GM12874 (cell line): Measurements from ENCODE around the gene EGFL7.

Experiments
- TF ChIP-seq, protein P1 (sequence below): IDR thresholded peaks from 2 replicates; pipeline ENCODE4 v1.5.1; 2011; ENCODE audit warnings: low read depth, mild to moderate bottlenecking, control low read depth, low read length, moderate library complexity; ENCODE audit not compliant: insufficient read depth

Gene EGFL7

DNA sequence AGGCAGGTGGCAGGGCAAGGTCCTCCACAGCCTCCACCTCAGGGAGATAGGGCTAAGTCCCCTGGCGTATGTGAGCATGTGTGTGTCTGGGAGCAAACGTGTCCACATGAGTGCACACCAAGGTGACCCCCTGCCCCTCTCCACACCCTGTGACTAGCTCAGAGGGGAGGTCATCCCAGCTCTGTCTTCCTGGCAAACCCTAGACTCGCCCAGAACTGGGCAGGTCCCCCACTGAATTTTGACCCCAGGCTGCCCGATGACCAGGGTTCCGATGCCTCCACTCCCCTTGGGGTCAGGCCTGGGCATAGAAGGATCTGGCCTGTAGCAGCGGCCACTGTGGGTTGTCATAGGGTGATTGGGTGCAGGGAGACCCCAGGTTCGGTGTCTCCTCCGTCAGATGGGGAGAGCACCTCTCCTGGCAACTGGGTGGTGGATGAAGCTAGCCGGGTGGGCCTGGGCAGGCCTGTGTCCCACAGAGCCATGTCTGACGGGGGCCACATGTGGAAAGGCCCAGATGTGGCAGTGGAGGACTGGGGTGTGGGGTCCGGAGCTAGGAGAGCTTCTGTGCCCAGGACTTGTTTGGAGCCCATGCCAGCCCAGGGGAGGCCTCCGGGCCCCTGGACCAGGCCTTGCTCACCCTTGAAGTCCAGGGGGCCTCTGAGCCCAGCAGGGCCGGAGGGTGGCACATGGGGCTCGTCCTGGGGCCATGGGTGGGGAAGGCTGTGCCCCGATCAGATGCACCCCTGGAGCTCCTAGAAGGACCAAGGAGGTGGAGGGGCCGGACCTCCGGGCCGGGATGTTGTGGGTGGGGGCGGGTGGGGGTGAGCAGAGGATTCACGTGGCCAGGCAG, 55.9 kb downstream of the EGFL7 start:
- TF ChIP-seq, protein P1, sequence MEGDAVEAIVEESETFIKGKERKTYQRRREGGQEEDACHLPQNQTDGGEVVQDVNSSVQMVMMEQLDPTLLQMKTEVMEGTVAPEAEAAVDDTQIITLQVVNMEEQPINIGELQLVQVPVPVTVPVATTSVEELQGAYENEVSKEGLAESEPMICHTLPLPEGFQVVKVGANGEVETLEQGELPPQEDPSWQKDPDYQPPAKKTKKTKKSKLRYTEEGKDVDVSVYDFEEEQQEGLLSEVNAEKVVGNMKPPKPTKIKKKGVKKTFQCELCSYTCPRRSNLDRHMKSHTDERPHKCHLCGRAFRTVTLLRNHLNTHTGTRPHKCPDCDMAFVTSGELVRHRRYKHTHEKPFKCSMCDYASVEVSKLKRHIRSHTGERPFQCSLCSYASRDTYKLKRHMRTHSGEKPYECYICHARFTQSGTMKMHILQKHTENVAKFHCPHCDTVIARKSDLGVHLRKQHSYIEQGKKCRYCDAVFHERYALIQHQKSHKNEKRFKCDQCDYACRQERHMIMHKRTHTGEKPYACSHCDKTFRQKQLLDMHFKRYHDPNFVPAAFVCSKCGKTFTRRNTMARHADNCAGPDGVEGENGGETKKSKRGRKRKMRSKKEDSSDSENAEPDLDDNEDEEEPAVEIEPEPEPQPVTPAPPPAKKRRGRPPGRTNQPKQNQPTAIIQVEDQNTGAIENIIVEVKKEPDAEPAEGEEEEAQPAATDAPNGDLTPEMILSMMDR = no peak

DNA sequence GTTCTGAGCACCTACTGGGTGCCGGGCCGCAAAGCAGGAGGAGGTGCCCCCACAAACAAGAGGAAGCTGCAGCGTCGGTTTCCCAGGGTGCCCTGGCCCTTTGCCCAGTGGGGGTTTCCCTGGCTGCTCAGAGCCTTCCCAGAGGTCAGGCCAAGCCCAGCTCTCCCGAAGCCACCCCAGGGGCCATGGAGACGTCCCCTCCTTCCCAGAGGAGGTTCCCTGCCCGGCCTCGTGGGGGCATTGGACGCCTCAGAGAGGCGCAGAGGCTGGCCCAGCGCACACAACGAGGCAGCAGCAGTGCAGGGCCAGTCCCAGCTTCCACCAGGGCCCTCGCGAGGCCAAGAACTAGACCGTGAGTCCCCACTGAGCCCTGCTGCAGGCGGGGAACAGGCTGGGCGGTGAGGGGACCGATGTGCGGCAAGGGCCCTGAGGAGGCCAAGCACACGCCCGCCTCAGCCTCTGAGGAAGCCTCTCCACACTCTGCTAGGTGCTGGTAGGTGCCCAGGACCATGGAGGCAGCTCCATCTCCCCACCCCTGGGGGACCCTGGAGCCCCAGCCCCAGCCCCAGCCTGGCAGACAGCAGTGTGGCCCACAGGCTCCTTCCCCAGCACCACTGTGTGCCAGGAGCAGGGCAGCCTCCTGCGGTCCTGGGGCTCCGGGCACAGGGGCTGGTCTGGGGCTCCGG, 56.6 kb downstream of the EGFL7 start:
- TF ChIP-seq, protein P1 = no peak

DNA sequence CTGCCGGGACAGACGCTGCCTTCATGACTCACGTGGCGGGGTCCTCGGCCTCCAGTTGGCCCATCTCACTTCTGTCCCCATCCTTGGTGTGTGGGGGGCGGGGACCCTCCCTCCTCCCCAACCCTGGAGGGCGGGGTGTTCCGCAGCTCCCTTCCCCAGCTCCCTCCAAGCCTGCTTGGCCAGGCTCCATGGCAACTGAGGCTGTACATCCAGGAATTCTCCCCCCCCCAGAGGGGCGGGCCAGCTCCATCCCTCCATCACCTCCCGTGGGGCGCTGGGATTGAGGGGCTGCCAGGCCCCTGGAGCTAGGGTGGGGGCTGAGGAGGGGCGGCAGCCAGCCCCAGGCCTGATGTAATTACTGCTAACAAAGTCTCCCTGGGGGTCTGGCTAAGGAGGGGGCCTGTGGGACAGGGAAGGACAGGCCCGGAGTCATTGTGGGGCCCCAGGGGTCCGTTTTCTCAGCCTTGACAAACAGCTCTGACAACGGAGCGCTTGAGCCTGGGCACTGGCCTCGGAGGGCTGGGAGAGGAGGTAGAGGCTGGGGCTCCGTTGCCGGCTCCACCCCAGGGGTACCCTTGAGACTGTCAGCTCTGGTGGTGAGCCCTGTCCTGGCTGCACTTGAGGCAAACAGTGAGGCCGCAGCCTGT, 57.7 kb downstream of the EGFL7 start:
- TF ChIP-seq, protein P1 = no peak

DNA sequence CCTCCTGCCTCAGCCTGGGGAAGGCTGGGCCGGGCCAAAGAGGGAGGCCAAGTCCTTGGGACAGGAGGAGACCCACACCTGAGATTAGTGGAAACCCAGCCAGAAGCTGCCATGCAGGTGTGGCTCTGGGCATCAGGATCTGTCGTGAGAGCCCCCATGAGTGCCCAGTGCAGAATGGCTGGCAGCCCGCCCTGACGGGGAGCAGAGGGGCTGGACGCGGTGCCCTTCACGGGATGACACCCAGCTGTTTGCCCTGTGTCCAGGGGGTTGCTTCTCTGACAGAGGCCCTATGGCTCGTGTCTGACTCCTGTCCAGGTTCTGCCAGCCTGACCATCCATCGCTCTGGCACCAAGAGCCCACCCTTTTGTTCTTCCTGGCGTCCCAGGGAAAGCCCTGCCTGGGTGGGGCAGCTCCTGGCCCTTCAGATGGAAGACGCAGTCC, 58.2 kb downstream of the EGFL7 start:
- TF ChIP-seq, protein P1 = no peak

DNA sequence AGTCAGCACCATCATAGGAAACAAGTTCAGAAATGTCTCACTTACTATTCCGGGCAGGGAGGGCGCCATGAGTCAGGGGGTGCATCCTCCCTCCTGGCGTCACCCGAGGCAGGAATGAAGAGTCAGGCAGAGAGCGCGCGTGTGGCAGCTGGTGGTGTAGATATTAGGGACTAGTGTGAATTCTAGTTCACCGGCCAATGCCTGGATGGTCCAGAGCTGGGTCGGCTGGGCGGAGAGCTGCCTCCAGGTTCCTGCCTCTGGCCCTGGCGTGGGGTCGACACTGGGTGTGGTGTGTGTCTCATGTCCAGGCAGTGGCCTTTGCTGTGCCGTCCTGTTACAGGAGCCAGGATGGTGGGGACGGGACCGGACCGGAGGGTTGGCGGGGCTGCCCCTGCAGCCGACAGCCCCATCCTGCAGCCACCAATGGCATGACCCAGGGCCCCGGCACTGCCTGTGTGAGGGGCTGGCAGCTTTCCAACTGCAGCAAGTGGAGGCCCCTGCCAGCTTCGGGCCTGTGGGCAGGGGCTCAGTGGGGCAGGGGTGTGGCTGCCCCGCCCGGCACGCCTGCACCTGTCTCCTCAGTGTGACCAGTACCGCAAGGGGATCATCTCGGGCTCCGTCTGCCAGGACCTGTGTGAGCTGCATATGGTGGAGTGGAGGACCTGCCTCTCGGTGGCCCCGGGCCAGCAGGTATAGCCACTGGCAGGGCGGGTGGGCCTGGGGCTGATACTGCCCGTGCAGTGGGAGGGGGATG, 58.8 kb downstream of the EGFL7 start:
- TF ChIP-seq, protein P1 = no peak
